ENCODE results near the gene EHD1.

EHD1 gene

DNA sequence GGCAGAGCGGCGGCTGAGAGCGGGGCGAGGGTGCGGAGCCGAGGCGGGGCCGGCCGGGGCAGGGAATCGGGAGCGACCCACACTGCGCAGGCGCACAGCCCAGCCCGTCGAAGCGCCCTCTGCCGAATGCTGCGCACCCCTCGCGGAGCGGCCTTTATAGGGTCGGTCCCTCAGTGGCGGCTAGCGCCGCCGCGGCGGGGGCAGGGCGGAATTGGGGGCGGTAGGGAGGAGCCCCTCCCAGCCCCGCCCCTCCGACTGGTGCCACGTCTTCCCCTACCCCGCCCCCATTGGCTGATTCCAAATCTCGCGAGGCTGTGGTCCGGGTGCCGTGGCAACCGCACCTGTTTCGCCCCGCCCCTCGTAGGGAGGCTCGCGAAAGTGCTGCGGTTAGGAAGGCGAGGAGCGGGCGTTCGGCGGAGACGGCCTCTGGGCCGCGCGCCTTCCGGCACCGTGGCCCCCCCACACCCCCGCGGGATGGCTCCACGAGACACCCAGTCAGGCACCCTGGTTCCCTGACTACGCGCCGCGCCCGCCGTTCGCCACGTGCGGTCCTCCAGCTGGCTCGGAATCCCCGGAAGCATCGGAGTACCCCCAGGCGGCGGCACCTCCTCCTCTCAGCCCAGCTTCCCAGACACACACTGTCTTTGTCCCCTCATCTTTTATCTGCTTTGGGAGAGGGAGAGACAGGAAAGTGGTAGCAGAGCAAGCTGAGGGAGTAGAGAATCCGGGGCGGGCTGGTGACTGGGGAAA is at the start of gene EHD1:
Gene EHD1, minus strand, starts transcription at position 128 of the 750 bp plus-strand sequence. CDS start 157 bp downstream, outside the sequence.
- FAIRE-seq: peak; percentile 57
- DNase-seq (ENCODE audit: insufficient read length, low spot score): peak; percentile 94

DNA sequence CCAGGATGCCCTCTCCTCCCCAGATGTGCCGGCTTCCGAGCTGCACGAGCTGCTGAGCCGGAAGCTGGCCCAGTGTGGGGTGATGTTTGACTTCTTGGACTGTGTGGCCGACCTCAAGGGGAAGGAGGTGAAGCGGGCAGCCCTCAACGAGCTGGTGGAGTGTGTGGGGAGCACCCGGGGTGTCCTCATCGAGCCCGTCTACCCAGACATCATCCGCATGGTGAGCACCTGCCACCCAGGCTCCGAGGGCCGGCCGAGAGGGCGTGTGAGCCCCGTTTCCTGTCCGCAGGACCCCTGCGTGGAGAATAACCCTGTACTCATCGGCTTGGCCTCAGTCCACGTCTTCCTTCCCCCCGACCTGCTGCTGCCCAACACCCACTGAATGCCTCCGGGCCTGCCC is 48.3 kb upstream of the EHD1 start:
- DNase-seq (ENCODE audit: insufficient read length, low spot score): no peak
- no peak for FAIRE-seq

DNA sequence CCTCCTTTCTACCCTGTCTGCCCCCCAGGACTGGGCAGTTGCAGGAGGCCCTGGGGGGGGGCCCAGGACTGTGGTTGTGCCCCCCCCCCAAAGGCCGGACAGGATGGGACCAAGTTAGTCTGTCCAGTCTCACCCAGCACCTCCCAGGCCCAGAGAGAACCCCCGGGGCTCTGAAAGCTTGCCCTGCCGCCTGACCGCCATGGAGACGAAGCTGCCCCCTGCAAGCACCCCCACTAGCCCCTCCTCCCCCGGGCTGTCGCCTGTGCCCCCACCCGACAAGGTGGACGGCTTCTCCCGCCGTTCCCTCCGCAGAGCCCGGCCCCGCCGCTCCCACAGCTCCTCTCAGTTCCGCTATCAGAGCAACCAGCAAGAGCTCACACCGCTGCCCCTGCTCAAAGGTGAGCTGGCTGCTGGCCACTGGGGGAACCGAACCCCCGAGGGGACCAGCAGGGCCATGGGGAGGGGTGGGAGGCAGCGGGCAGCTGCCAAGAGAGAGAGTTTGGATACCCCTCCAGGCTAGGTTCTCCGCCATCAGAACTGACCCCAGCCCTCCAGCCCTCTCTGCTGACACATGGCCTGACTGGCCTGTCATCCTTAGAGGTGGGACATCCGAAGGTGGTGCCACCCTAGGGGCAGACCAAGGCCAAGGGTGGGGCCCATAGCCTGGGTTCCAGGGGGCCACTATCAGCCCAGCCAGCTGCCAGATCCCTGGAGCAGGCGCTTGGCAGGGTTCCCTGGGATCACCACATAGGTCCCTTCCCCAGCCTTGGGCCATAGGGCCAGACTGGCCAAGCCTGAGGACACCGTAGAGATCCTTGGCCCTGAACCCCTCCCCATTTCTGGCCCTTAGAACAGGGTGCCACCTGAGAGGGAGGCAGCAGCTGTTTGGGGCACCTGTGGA is 47.4 kb upstream of the EHD1 start:
- FAIRE-seq: no peak

GRCh38 chr11:64924910-64925284 is 46.5 kb upstream of the EHD1 start:
- DNase-seq (ENCODE audit: insufficient read length, low spot score): peak; percentile 17
- FAIRE-seq: no peak

More for the DNA sequence above, 47.4 kb upstream of the EHD1 start:
- no peak for DNase-seq (ENCODE audit: insufficient read length, low spot score)

- peak; percentile 98 for DNase-seq (ENCODE audit: insufficient read length, low spot score)
- FAIRE-seq: peak; percentile 89
These were observed 45.8 kb upstream of the EHD1 start, which contains the start of gene PPP2R5B for GRCh38 chr11:64923944-64924909. Gene PPP2R5B, plus strand, starts transcription at chr11:64924689. Its CDS starts 1,046 bp downstream, at chr11:64925735.

GRCh38 chr11:64923151-64923661 is 44.8 kb upstream of the EHD1 start:
- FAIRE-seq (no peak), DNase-seq (ENCODE audit: insufficient read length, low spot score) (no peak)

- no peak for DNase-seq (ENCODE audit: insufficient read length, low spot score)
These were observed 43.0 kb upstream of the EHD1 start for GRCh38 chr11:64921384-64921783.

DNA sequence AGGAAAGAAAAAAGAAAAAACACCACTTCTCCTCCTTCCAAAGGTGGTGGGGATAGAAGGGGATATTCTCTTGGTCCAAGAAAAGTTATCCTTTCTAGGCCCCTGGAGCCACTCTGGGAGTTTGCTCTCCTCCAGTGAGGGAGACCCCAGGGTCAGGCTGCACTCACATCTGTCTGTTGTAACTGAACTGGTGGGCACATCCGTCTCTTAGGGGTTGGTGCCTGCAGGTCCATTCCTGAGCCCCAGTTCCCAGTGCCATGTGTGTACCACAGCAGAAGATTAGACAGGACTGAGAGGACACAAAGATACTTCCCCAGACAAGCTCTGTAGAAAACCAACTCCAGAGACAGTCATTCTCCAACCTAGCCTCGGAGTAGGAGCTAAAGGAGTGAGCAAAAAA is 41.7 kb upstream of the EHD1 start:
- DNase-seq (ENCODE audit: insufficient read length, low spot score): no peak
- no peak for FAIRE-seq

More at GRCh38 chr11:64921384-64921783, 43.0 kb upstream of the EHD1 start:
- FAIRE-seq: no peak

DNA sequence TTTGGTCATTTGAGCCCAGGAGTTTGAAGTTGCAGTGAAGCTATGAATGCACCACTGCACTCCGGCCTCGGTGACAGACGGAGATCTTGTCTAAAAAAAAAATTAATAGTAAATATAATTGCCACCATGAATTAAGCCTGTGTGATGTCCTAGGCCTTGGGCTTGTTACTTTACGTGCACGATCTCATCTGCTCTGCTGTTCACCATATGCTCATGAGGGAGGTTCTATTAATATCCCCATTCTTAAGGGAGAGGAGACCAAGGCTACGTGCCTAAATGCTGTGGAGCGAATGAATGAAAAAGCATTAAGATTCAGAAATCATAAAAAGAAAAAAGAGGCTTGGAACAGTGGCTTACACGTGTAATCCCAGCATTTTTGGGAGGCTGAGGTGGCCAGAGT is 41.2 kb upstream of the EHD1 start:
- DNase-seq (ENCODE audit: insufficient read length, low spot score) (no peak), FAIRE-seq (no peak)

DNA sequence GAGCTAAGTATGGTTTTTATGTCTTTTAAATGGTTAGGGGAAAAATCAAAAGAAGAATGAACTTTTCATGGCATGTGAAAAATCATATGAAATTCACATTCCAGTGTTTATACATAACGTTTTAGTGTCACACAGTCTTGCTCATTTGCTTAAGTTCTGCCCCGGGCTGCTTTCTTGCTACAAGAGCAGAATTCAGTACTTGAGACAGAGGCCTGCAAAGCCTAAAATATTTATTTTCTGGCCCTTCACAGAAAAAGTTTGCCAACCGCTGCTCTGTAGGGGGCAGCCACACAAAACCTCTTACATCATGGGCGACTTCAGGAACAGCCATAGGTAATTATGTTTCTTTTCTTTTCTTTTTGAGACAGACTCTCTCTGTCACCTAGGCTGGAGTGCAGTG is 39.6 kb upstream of the EHD1 start:
- FAIRE-seq (no peak), DNase-seq (ENCODE audit: insufficient read length, low spot score) (no peak)

DNA sequence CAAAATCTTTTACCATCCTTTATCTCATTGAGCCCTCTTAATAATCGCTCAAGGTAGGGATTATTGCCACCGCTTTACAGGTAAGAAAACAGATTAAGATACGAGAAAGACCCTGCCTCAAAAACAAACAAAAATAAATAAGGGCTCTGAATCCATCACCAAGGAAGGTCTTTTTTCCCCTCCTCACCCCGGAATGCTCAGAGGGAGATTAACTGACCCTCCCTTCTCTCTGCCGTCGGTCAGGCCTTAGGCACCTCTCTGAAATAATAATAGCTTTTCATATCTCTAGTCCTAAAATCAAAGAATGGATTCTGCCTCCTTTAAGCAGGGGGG is 39.2 kb upstream of the EHD1 start:
- FAIRE-seq: no peak

DNA sequence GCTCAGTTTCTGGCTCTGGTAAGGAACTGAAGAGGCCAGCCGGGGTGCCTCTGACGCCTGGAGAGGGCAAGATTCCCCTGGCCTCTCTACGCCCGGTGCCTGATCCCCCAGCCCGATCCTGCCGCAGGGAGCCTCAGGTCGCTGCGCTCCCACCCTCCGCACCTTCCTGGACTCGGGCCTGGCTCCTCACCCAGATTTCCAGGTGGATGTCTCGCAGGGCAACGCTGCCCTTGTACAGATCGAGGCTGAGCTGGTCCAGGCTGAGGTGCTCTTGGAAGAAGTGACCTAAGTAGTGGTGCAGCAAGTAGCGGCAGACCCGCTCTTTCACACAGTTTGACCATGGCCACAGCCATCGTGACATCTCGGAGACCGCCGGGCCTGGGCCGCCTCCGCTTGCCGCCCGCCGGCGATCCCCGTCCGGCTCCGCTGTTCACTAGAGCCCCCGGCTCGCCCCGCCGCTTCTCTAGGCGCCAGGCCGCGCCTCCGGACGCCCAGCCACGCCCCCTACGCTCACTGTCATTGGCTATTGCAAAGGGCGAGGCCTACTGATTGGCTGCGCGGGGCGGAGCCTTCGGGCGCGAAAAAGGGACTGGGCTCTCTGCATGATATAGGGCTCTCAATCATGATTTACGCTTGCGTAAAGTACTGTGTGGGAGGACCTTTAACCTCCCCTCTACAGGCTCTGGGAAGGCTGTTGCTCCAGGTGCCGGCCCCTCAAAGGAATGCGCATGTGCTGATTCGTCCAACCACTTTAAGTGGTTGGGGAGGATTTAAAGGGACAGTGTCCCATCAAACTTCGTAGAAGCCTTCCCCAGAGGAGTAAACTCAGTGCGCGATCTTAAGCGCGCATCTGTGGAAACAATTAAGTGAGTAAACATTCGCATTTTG is 38.6 kb upstream of the EHD1 start, which contains the start of gene ATG2A:
Gene ATG2A, minus strand, starts transcription at position 435 of the 888 bp plus-strand sequence. Its CDS starts 74 bp downstream, at position 361.
- FAIRE-seq: peak; percentile 82
- DNase-seq (ENCODE audit: insufficient read length, low spot score): peak; percentile 99

More for the DNA sequence above, 39.2 kb upstream of the EHD1 start:
- no peak for DNase-seq (ENCODE audit: insufficient read length, low spot score)

- FAIRE-seq (no peak), DNase-seq (ENCODE audit: insufficient read length, low spot score) (peak; percentile 38)
These were observed 37.8 kb upstream of the EHD1 start for GRCh38 chr11:64916040-64916774.

DNA sequence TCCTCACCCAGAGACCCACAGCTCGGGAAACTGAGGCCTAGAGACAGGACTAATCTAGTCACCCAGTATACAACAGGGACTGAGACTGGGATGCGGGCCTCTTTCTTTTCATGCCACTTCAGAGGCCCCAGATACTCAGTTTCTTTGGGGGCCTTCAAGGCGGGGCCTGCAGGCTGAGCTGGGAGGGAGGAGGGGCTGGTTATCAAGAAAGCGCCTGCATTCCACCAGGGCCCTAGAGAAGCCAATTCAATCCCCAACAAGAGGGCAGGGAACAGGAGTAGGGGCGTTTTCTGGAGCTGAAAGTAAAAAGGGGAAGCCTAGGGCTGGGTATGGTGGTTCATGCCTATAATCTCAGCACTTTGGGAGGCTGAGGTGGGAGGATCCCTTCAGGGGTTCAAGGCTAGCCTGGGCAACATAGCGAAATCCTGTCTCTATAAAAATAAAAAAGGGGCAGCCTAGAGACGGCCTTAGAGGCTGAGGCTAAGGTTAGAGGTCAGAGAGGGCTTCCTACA is 37.0 kb upstream of the EHD1 start:
- DNase-seq (ENCODE audit: insufficient read length, low spot score): no peak
- no peak for FAIRE-seq

DNA sequence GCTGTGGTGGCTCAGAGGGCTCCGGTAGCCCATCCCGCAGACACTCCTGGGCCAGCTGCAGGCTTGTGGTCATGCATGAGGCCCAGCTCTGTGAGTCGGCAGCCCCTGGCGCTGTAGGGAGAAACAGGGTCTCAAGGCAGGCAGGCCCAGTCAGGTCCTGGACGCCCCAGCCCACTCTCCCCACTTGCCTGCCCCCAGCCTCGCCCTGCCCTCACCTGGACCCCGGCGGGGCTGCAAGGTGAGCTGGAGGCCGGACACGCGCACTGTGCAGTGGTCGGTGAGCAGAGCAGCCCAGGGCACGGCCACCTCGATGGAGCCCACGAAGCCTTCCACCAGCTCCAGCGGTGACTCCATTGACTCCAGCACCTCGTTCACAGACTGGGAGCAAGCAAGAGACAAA is 35.7 kb upstream of the EHD1 start:
- DNase-seq (ENCODE audit: insufficient read length, low spot score) (no peak), FAIRE-seq (no peak)

DNA sequence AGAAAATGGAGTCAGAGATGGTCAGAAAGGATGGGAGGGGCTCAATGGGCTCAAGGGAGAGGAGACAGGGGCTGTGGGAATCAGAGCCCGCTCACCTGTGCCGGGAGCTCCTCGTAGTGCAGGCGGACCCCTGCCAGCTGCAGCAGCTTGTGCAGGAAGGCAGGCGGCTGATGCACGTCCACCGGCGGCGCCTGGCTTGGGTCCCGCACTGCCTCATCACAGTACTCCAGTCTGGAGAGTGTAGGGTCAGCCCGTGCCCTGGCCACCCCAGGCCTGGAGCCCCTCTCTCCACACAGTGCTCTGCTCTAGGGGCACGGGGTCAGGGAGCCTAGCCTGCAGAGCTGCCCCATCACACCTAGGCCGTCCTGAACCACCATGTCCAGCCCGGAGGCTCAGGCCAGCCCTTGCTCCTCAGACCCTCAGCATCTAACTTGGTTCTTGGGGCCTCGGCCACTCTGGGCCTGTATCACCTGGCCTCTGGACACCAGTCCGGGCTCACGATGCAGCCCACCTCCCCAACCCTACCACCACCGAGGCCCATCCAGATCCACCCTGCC is 34.8 kb upstream of the EHD1 start:
- no peak for DNase-seq (ENCODE audit: insufficient read length, low spot score)
- no peak for FAIRE-seq

DNA sequence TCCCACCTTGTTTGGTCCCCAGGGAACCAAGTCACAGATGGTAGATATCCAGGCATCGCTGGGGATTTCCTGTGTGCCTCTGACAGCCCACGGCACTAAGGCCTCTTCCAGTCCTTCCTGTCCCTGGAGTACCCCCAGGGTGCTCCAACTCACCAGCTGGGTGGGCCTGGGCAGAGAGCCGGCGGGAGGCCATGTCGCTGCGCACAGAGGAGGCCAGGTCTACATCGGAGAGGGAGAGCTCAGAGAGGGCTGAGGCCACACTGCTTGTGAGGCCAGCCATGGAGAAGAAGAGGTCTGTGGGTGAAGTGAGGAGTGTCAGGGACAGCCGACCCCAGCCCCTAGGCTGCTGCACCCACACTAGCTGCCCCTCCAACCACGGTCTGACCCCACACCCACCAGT is 33.3 kb upstream of the EHD1 start:
- no peak for FAIRE-seq

DNA sequence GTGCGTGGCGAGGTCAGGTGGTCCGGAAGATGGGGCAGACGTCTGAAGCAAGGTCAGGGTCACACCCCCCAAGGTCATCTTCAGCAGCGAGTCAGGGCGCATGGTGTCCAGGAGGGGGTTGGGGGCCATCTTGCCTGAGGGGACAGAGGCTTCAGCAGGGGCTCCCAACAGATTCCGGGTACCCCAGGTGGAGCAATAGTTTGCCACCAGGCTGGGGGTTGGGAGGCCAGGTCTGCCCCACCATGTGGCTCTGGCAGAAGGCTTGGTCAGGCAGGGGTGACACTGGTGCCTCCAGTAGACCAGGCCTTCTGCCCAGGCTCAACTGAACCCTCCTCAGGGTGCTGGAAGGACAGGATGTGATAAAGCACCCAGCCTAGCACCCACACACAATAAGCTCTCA is 32.7 kb upstream of the EHD1 start:
- FAIRE-seq (no peak), DNase-seq (ENCODE audit: insufficient read length, low spot score) (no peak)

More for the DNA sequence above, 33.3 kb upstream of the EHD1 start:
- no peak for DNase-seq (ENCODE audit: insufficient read length, low spot score)

Data from HTR-8/SVneo (cell line).